IMR-90 (cell line): ENCODE results near the gene MROH7. TPM values are rescaled to one million over a fixed set of nuclear protein-coding genes. Genes with fewer than 3 reads are reported as not detected.

ENCODE experiments used
- ATAC-seq: fragments of 200-7000 bp; cut with Tn5 transposase; 2 replicates; pipeline ENCODE4 v1.9.1; 2020; ENCODE audit warnings: low read depth, mild to moderate bottlenecking, moderate library complexity
- Bru-seq: library from RNA; stranded (reverse); fragments of 400-500 nt; gene quantifications from one replicate; lab custom pipeline; 2021; lab: Mats Ljungman, UMichigan
- BruChase-seq, 2 experiments: library from RNA; stranded (reverse); fragments of 400-500 nt; gene quantifications; one replicate each; lab custom pipeline; 2021; lab: Mats Ljungman, UMichigan
- BruUV-seq: library from RNA; stranded (reverse); fragments of 400-500 nt; replicated peaks from 2 replicates; lab custom pipeline; 2021; lab: Mats Ljungman, UMichigan
- CTCF ChIA-PET: fragments of 300-600 bp; formaldehyde crosslinking; extraction: SDS; loops from one replicate; lab custom pipeline; 2021; ENCODE audit warnings: antibody characterized with exemption; lab: Yijun Ruan, JAX
- POLR2A ChIA-PET: fragments of 300-600 bp; sonication (Branson Sonifier 250); formaldehyde crosslinking; loops from one replicate; lab custom pipeline; 2022; ENCODE audit warnings: antibody characterized with exemption; ENCODE audit not compliant: unreplicated experiment; lab: Charles Lee
- DNase-seq: peaks from one replicate; pipeline ENCODE4 v3.0.0; 2013
- H2AFZ ChIP-seq: replicated peaks from 2 replicates; pipeline ENCODE3; 2013; ENCODE audit warnings: low read length, mild to moderate bottlenecking; ENCODE audit not compliant: poor library complexity
- H2AK5ac ChIP-seq: 2 replicates; pipeline ENCODE4 v1.6.1; 2013; ENCODE audit warnings: low read depth, low read length, inconsistent platforms
- H2AK9ac ChIP-seq: replicated peaks from 2 replicates; pipeline ENCODE3; 2013; ENCODE audit warnings: mild to moderate bottlenecking, low read depth, low read length, moderate library complexity; ENCODE audit not compliant: poor library complexity
- H2BK120ac ChIP-seq: 2 replicates; pipeline ENCODE4 v1.6.1; 2013; ENCODE audit warnings: low read depth, low read length, inconsistent platforms
- H2BK15ac ChIP-seq: 3 replicates; pipeline ENCODE4 v1.6.1; 2013; ENCODE audit warnings: low read depth, low read length, inconsistent platforms
- H2BK20ac ChIP-seq: 2 replicates; pipeline ENCODE4 v1.6.1; 2013; ENCODE audit warnings: low read depth, mild to moderate bottlenecking, inconsistent platforms, low read length, moderate library complexity
- H2BK5ac ChIP-seq: 2 replicates; pipeline ENCODE4 v1.6.1; 2013; ENCODE audit warnings: mild to moderate bottlenecking, low read depth, low read length, inconsistent platforms; ENCODE audit not compliant: poor library complexity, severe bottlenecking
- H3K14ac ChIP-seq: replicated peaks from 2 replicates; pipeline ENCODE4 v1.6.1; 2013; ENCODE audit warnings: low read depth, low read length, inconsistent platforms
- H3K18ac ChIP-seq: 2 replicates; pipeline ENCODE4 v1.6.1; 2013; ENCODE audit warnings: low read depth, low read length, control low read depth
- H3K23ac ChIP-seq: 2 replicates; pipeline ENCODE4 v1.6.1; 2013; ENCODE audit warnings: low read depth, low read length, inconsistent platforms
- H3K27ac ChIP-seq: 2 replicates; pipeline ENCODE4 v1.5.1; 2013; ENCODE audit warnings: mild to moderate bottlenecking, control low read depth, low read length; ENCODE audit not compliant: insufficient read depth
- H3K27me3 ChIP-seq: 2 replicates; pipeline ENCODE4 v1.6.1; 2013; ENCODE audit warnings: low read length; ENCODE audit not compliant: control insufficient read depth, insufficient read depth
- H3K36me3 ChIP-seq: 2 replicates; pipeline ENCODE4 v1.6.1; 2013; ENCODE audit warnings: low read length, mixed read lengths; ENCODE audit not compliant: control insufficient read depth, insufficient read depth
- H3K4ac ChIP-seq: 2 replicates; pipeline ENCODE4 v1.6.1; 2013; ENCODE audit warnings: low read depth, low read length, inconsistent platforms
- H3K4me1 ChIP-seq: 2 replicates; pipeline ENCODE4 v1.6.1; 2013; ENCODE audit warnings: low read length, mixed read lengths; ENCODE audit not compliant: control insufficient read depth, insufficient read depth
- H3K4me2 ChIP-seq: 2 replicates; pipeline ENCODE4 v1.6.1; 2013; ENCODE audit warnings: low read depth, mild to moderate bottlenecking, control low read depth, low read length, moderate library complexity
- H3K4me3 ChIP-seq: 2 replicates; pipeline ENCODE4 v1.5.1; 2013; ENCODE audit warnings: low read depth, mild to moderate bottlenecking, control low read depth, low read length, moderate library complexity; ENCODE audit not compliant: insufficient read depth
- H3K56ac ChIP-seq: 2 replicates; pipeline ENCODE4 v1.6.1; 2013; ENCODE audit warnings: low read length, inconsistent platforms; ENCODE audit not compliant: insufficient read depth; ENCODE audit errors: extremely low read depth
- H3K79me1 ChIP-seq, 2 experiments: 2 replicates each; pipeline ENCODE4 v1.6.1; 2013; ENCODE audit warnings: low read length in 2 of 2, inconsistent platforms in 1 of 2, low read depth in 1 of 2
- H3K9ac ChIP-seq: 2 replicates; pipeline ENCODE4 v1.6.1; 2013; ENCODE audit warnings: low read depth, low read length, control low read depth
- H3K9me1 ChIP-seq: 2 replicates; pipeline ENCODE4 v1.6.1; 2013; ENCODE audit warnings: low read length, inconsistent platforms; ENCODE audit not compliant: insufficient read depth
- H3K9me3 ChIP-seq: 2 replicates; pipeline ENCODE4 v1.6.1; 2013; ENCODE audit warnings: low read length; ENCODE audit not compliant: control insufficient read depth, insufficient read depth
- H4K20me1 ChIP-seq: 2 replicates; pipeline ENCODE4 v1.6.1; 2013; ENCODE audit warnings: low read length, inconsistent platforms; ENCODE audit not compliant: insufficient read depth
- H4K5ac ChIP-seq: 2 replicates; pipeline ENCODE4 v1.6.1; 2013; ENCODE audit warnings: mild to moderate bottlenecking, low read depth, low read length, control low read depth
- H4K8ac ChIP-seq, 2 experiments: 2 replicates each; pipeline ENCODE4 v1.6.1; 2013; ENCODE audit warnings: low read depth in 2 of 2, low read length in 2 of 2, control low read depth in 1 of 2, inconsistent platforms in 1 of 2
- H4K91ac ChIP-seq: 2 replicates; pipeline ENCODE4 v1.6.1; 2013; ENCODE audit warnings: low read depth, low read length, inconsistent platforms; ENCODE audit not compliant: insufficient read depth
- CHD1 ChIP-seq: IDR thresholded peaks from 2 replicates; pipeline ENCODE4 v1.6.1; 2012; ENCODE audit warnings: low read depth, low read length, improper control_type of control experiment
- CTCF ChIP-seq: conservative IDR thresholded peaks from 2 replicates; pipeline ENCODE4 v1.5.1; 2012; ENCODE audit warnings: mild to moderate bottlenecking, low read depth, low read length, improper control_type of control experiment
- FOS ChIP-seq: fragments of 150-350 bp; IDR thresholded peaks from 2 replicates; pipeline ENCODE4 v1.6.1; 2016; ENCODE audit warnings: low read depth, low read length
- MAFK ChIP-seq: IDR thresholded peaks from 2 replicates; pipeline ENCODE4 v1.6.1; 2012; ENCODE audit warnings: low read depth, low read length, improper control_type of control experiment
- MAZ ChIP-seq: IDR thresholded peaks from 2 replicates; pipeline ENCODE4 v1.6.1; 2012; ENCODE audit warnings: low read depth, mild to moderate bottlenecking, low read length, improper control_type of control experiment, moderate library complexity, borderline replicate concordance
- MXI1 ChIP-seq: IDR thresholded peaks from 2 replicates; pipeline ENCODE4 v1.6.1; 2012; ENCODE audit warnings: low read depth, mild to moderate bottlenecking, low read length, moderate library complexity, borderline replicate concordance
- NFE2L2 ChIP-seq: fragments of 150-350 bp; IDR thresholded peaks from 2 replicates; pipeline ENCODE4 v1.6.1; 2016; ENCODE audit warnings: low read depth, mild to moderate bottlenecking, low read length
- POLR2A ChIP-seq: IDR thresholded peaks from 2 replicates; pipeline ENCODE4 v1.6.1; 2012; ENCODE audit warnings: mild to moderate bottlenecking, low read depth, low read length
- RAD21 ChIP-seq: IDR thresholded peaks from 2 replicates; pipeline ENCODE4 v1.6.1; 2012; ENCODE audit warnings: low read length, improper control_type of control experiment
- RCOR1 ChIP-seq: IDR thresholded peaks from 2 replicates; pipeline ENCODE4 v1.6.1; 2012; ENCODE audit warnings: mild to moderate bottlenecking, low read length, improper control_type of control experiment; ENCODE audit not compliant: insufficient replicate concordance
- WGBS, 2 experiments: methylation state at CpG; one replicate each; pipeline versions ENCODE4 v1.1.5 to v1.1.7; 2013; ENCODE audit warnings: missing lambda C conversion rate in 2 of 2; ENCODE audit not compliant: insufficient read length in 1 of 2; ENCODE audit errors: extremely low coverage in 2 of 2; 5-methylcytosine and 5-hydroxymethylcytosine counted together
- dilution Hi-C: fragments of 300-500 bp; cut with HindIII; formaldehyde crosslinking; loops from one replicate; pipeline ENCODE4 v1.14.3; 2018; ENCODE audit warnings: low sequenced_read_pairs; ENCODE audit not compliant: unreplicated experiment
- in situ Hi-C: fragments of 300-500 bp; cut with MboI; formaldehyde crosslinking; loops from 3 replicates; pipeline ENCODE4 v1.14.3; 2019; ENCODE audit warnings: low sequenced_read_pairs, inconsistent platforms, mixed read lengths
- intact Hi-C: fragments of 100-400 bp; cut with micrococcal nuclease; formaldehyde crosslinking; loops from 2 replicates; pipeline ENCODE4 v1.10.0; 2022
- long read RNA-seq: library from polyadenylated mRNA; unstranded; transcript quantifications from one replicate; pipeline ENCODE4 v2.0.0, GENCODE V29; 2021; ENCODE audit not compliant: unreplicated experiment
- polyA plus RNA-seq, 3 experiments: library from polyadenylated mRNA; depleted of rRNA; stranded (reverse); fragments of >200 nt; gene quantifications; 2 replicates each; pipeline ENCODE4 v1.2.3, GENCODE V29; 2012; ENCODE audit warnings: low replicate concordance in 1 of 3
- total RNA-seq: library from RNA; depleted of rRNA; stranded (reverse); fragments of >200 nt; gene quantifications from 2 replicates; pipeline ENCODE4 v1.2.3, GENCODE V29; 2012; rRNA removed
- TF ChIP-seq, protein P1 (sequence below): fragments of 150-350 bp; IDR thresholded peaks from 2 replicates; pipeline ENCODE4 v1.6.1; 2016; ENCODE audit warnings: low read depth, mild to moderate bottlenecking, low read length, moderate library complexity, borderline replicate concordance
- TF ChIP-seq, protein P2 (sequence below): fragments of 150-350 bp; IDR thresholded peaks from 2 replicates; pipeline ENCODE4 v1.6.1; 2017; ENCODE audit warnings: mild to moderate bottlenecking, antibody characterized with exemption, low read length, low read depth

The MROH7 gene
- not detected in 2 replicates for total RNA-seq
- 0.06 TPM in 1 of 2 replicates, not detected in the other for polyA plus RNA-seq (2012; rRNA removed)
- not detected in 2 replicates for polyA plus RNA-seq (2012; cell fraction: cytosol; rRNA removed)
- 0.50 and 0.58 TPM in 2 replicates for polyA plus RNA-seq (2012; cell fraction: nucleus; rRNA removed; ENCODE audit: low replicate concordance)
- Bru-seq, nascent RNA, result not detected
- percentile 29 among the genes with signal in this experiment for BruChase-seq, experiment 1, labeled RNA remaining after a 6-hour chase
- BruChase-seq, experiment 2, labeled RNA remaining after a 2-hour chase, result percentile 10 among the genes with signal in this experiment
- long read RNA-seq, result 0 reads

- H3K4me3 ChIP-seq, result no peak within 1 kb of the TSS
- H4K91ac ChIP-seq, result no peak within 1 kb of the TSS
- H4K8ac ChIP-seq, result no peak within 1 kb of the TSS
- H2AK5ac ChIP-seq, result no peak within 1 kb of the TSS
- H2AFZ ChIP-seq, result no peak within 1 kb of the TSS
- peaks cover 19% of the 10 kb centered on the region for H3K27me3 ChIP-seq
- H3K4me1 ChIP-seq, result no peaks in the 10 kb centered on the region
- WGBS, 2 experiments, result 25% methylated on average over 1 of the region's 8 CpGs; no CpG with 5 or more reads in 1 of the 2 experiments
- H3K56ac ChIP-seq, result no peak within 1 kb of the TSS
- H3K14ac ChIP-seq, result no peak within 1 kb of the TSS
- no peaks in the 10 kb centered on the region for H4K20me1 ChIP-seq
- BruUV-seq, result no TSS peak
- ChIA-PET POLR2A (no interaction called here), CTCF (no interaction called here)
- no peak within 1 kb of the TSS for H3K9ac ChIP-seq
- intact Hi-C loops, result no loop called here
- no peak within 1 kb of the TSS for H4K5ac ChIP-seq
- no peak within 1 kb of the TSS for H2BK20ac ChIP-seq
- no peak for ATAC-seq
- H2AK9ac ChIP-seq, result no peak within 1 kb of the TSS
- H2BK15ac ChIP-seq, result no peak within 1 kb of the TSS
- H3K23ac ChIP-seq, result no peak within 1 kb of the TSS
- H2BK120ac ChIP-seq, result no peak within 1 kb of the TSS
- no peaks in the 10 kb centered on the region for H3K79me1 ChIP-seq
- in situ Hi-C loops, result no loop called here
- no peaks in the 10 kb centered on the region for H3K36me3 ChIP-seq
- H3K27ac ChIP-seq, result no peak within 1 kb of the TSS
- no peak within 1 kb of the TSS for H3K4ac ChIP-seq
- dilution Hi-C loops, result no loop called here
- H3K4me2 ChIP-seq, result no peak within 1 kb of the TSS
- no peak within 1 kb of the TSS for H3K18ac ChIP-seq
- H2BK5ac ChIP-seq, result no peak within 1 kb of the TSS
- no peaks in the 10 kb centered on the region; the same call in 1 of the 2 replicates for H3K9me1 ChIP-seq
- no peak for DNase-seq
- H3K9me3 ChIP-seq, result peaks cover 10% of the 10 kb centered on the region
- TF ChIP-seq, protein P1, sequence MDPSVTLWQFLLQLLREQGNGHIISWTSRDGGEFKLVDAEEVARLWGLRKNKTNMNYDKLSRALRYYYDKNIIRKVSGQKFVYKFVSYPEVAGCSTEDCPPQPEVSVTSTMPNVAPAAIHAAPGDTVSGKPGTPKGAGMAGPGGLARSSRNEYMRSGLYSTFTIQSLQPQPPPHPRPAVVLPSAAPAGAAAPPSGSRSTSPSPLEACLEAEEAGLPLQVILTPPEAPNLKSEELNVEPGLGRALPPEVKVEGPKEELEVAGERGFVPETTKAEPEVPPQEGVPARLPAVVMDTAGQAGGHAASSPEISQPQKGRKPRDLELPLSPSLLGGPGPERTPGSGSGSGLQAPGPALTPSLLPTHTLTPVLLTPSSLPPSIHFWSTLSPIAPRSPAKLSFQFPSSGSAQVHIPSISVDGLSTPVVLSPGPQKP, result no peak
- TF ChIP-seq MXI1 (no peak), MAZ (no peak), NFE2L2 (no peak), POLR2A (no peak), CHD1 (no peak), CTCF (no peak), MAFK (no peak), RCOR1 (no peak), RAD21 (no peak), FOS (no peak)
- TF ChIP-seq, protein P2, sequence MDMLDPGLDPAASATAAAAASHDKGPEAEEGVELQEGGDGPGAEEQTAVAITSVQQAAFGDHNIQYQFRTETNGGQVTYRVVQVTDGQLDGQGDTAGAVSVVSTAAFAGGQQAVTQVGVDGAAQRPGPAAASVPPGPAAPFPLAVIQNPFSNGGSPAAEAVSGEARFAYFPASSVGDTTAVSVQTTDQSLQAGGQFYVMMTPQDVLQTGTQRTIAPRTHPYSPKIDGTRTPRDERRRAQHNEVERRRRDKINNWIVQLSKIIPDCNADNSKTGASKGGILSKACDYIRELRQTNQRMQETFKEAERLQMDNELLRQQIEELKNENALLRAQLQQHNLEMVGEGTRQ, result no peak
Measured at GRCh38 chr1:54640863-54641836, at the start of gene MROH7. Gene MROH7, plus strand, starts transcription at chr1:54641786. Its CDS starts 11,141 bp downstream, at chr1:54652927.
